Neural cell (in vitro differentiated cells): ENCODE data around the gene UNC45A. TPM values are rescaled to one million over a fixed set of nuclear protein-coding genes. Genes with fewer than 3 reads are reported as not detected.

Experiments used
- H2AFZ ChIP-seq: fragments of 200-600, 300-800 bp; sonication (generic), shearing (Covaris generic); 2 replicates; pipeline ENCODE4 v1.6.0; 2014; ENCODE audit warnings: low read depth, mild to moderate bottlenecking, antibody characterized with exemption, low read length, moderate library complexity
- H3F3A ChIP-seq: fragments of 200-600 bp; shearing (Covaris generic); 2 replicates; pipeline ENCODE4 v1.6.1; 2016; ENCODE audit warnings: mild to moderate bottlenecking, moderate library complexity, mixed read lengths, antibody characterized with exemption, low read length; ENCODE audit not compliant: insufficient read depth, poor library complexity, severe bottlenecking
- H3K27ac ChIP-seq: fragments of 200-600, 300-800 bp; sonication (generic), shearing (Covaris generic); 2 replicates; pipeline ENCODE4 v1.5.1; 2014; ENCODE audit warnings: mild to moderate bottlenecking, low read length, moderate library complexity
- H3K27me3 ChIP-seq: fragments of 300-800, 200-600 bp; sonication (generic), shearing (Covaris generic); 2 replicates; pipeline ENCODE4 v1.6.0; 2014; ENCODE audit warnings: mild to moderate bottlenecking, low read depth, low read length, moderate library complexity; ENCODE audit not compliant: insufficient read depth
- H3K36me3 ChIP-seq: fragments of 300-800, 200-600 bp; sonication (generic), shearing (Covaris generic); 2 replicates; pipeline ENCODE4 v1.5.1; 2014; ENCODE audit warnings: mild to moderate bottlenecking, antibody characterized with exemption, low read length, moderate library complexity; ENCODE audit not compliant: insufficient read depth
- H3K4me2 ChIP-seq: fragments of 300-800, 200-600 bp; sonication (generic), shearing (Covaris generic); 2 replicates; pipeline ENCODE4 v1.6.0; 2014; ENCODE audit warnings: mild to moderate bottlenecking, low read length
- H3K4me3 ChIP-seq: fragments of 300-800, 200-600 bp; sonication (generic), shearing (Covaris generic); 2 replicates; pipeline ENCODE4 v1.5.1; 2014; ENCODE audit warnings: mild to moderate bottlenecking, low read length, moderate library complexity
- H3K79me2 ChIP-seq: fragments of 200-600 bp; shearing (Covaris generic); replicated peaks from 2 replicates; pipeline ENCODE4 v1.6.0; 2014; ENCODE audit warnings: mild to moderate bottlenecking, low read length, moderate library complexity; ENCODE audit not compliant: insufficient read depth
- H3K9ac ChIP-seq: fragments of 300-800, 200-600 bp; sonication (generic), shearing (Covaris generic); 2 replicates; pipeline ENCODE4 v1.6.1; 2016; ENCODE audit warnings: mild to moderate bottlenecking, low read length, mixed read lengths
- H3K9me2 ChIP-seq: fragments of 200-600 bp; shearing (Covaris generic); 2 replicates; pipeline ENCODE4 v1.6.1; 2016; ENCODE audit warnings: mild to moderate bottlenecking, low read length, mixed read lengths; ENCODE audit not compliant: insufficient read depth
- H3K9me3 ChIP-seq: fragments of 200-600, 300-800 bp; sonication (generic), shearing (Covaris generic); 2 replicates; pipeline ENCODE4 v1.6.1; 2016; ENCODE audit warnings: mild to moderate bottlenecking, mixed run types, low read length, moderate library complexity, mixed read lengths
- H4K20me1 ChIP-seq: fragments of 200-600 bp; shearing (Covaris generic); 2 replicates; pipeline ENCODE4 v1.6.1; 2016; ENCODE audit warnings: mild to moderate bottlenecking, mixed run types; ENCODE audit not compliant: insufficient read depth
- CTCF ChIP-seq: fragments of 450-650 bp; IDR thresholded peaks from 2 replicates; pipeline ENCODE4 v1.5.1; 2014; ENCODE audit warnings: antibody characterized with exemption, mild to moderate bottlenecking, moderate library complexity; ENCODE audit not compliant: poor library complexity, severe bottlenecking
- EP300 ChIP-seq: fragments of 450-650 bp; conservative IDR thresholded peaks from 2 replicates; pipeline ENCODE4 v1.6.1; 2014; ENCODE audit warnings: antibody characterized with exemption, mild to moderate bottlenecking, moderate library complexity; ENCODE audit not compliant: poor library complexity, severe bottlenecking
- EZH2 ChIP-seq: fragments of 200-600, 300-800 bp; shearing (Covaris generic), sonication (generic); IDR thresholded peaks from 2 replicates; pipeline ENCODE4 v1.6.1; 2014; ENCODE audit warnings: antibody characterized with exemption, low read length, borderline replicate concordance, mild to moderate bottlenecking; ENCODE audit not compliant: insufficient read depth, poor library complexity, severe bottlenecking
- MXI1 ChIP-seq: fragments of 450-650 bp; conservative IDR thresholded peaks from 2 replicates; pipeline ENCODE4 v1.6.1; 2014; ENCODE audit warnings: antibody characterized with exemption, mild to moderate bottlenecking; ENCODE audit not compliant: poor library complexity, severe bottlenecking
- POLR2AphosphoS5 ChIP-seq: IDR thresholded peaks from 2 replicates; pipeline ENCODE4 v1.6.1; 2012
- RAD21 ChIP-seq: fragments of 450-650 bp; conservative IDR thresholded peaks from 2 replicates; pipeline ENCODE4 v1.6.1; 2014; ENCODE audit warnings: antibody characterized with exemption, mild to moderate bottlenecking, moderate library complexity
- REST ChIP-seq: IDR thresholded peaks from 2 replicates; pipeline ENCODE4 v1.6.1; 2012; ENCODE audit warnings: borderline replicate concordance
- SMC3 ChIP-seq: fragments of 450-650 bp; conservative IDR thresholded peaks from 2 replicates; pipeline ENCODE4 v1.6.1; 2014; ENCODE audit warnings: antibody characterized with exemption, mild to moderate bottlenecking, moderate library complexity; ENCODE audit not compliant: poor library complexity
- TAF1 ChIP-seq: IDR thresholded peaks from 2 replicates; pipeline ENCODE4 v1.6.1; 2012; ENCODE audit warnings: low read depth
- polyA plus RNA-seq: library from polyadenylated mRNA; depleted of rRNA; stranded (reverse); fragments of >200 nt; gene quantifications from 2 replicates; pipeline ENCODE4 v1.2.3, GENCODE V29; 2014

UNC45A gene
- polyA plus RNA-seq, 1 donor from 2014 or later, result 41.3 TPM

- Histone ChIP-seq H3K4me3 (no peak overlapping the region), H2AFZ (no peak overlapping the region), H3K9me2 (no peaks in the 10 kb centered on the region), H3K4me2 (no peak overlapping the region), H3K9ac (no peak overlapping the region), H3K36me3 (peaks cover 13% of the 10 kb centered on the region), H3K79me2 (no peaks in the 10 kb centered on the region), H3K27me3 (no peaks in the 10 kb centered on the region), H3K9me3 (no peaks in the 10 kb centered on the region), H4K20me1 (no peaks in the 10 kb centered on the region), H3K27ac (no peak overlapping the region), H3F3A (no peaks in the 10 kb centered on the region)
- no peak for TF ChIP-seq TAF1
- no peak for TF ChIP-seq CTCF
- no peak for TF ChIP-seq EZH2
- TF ChIP-seq SMC3, result no peak
- no peak for TF ChIP-seq EP300
- TF ChIP-seq REST, result no peak
- no peak for TF ChIP-seq POLR2AphosphoS5
- no peak for TF ChIP-seq MXI1
- no peak for TF ChIP-seq RAD21
These were observed 7.5 kb downstream of the UNC45A start for GRCh38 chr15:90942354-90943120.

GRCh38 chr15:90945091-90945490, 10.0 kb downstream of the UNC45A start:
- H2AFZ ChIP-seq, result no peak overlapping the region
- no peak overlapping the region for H3K9ac ChIP-seq
- peaks cover 13% of the 10 kb centered on the region for H3K36me3 ChIP-seq
- no peaks in the 10 kb centered on the region for H3K27me3 ChIP-seq
- H3K4me3 ChIP-seq, result no peak overlapping the region
- no peaks in the 10 kb centered on the region for H3K9me2 ChIP-seq
- no peak overlapping the region for H3K27ac ChIP-seq
- no peaks in the 10 kb centered on the region for H3K79me2 ChIP-seq
- H3K4me2 ChIP-seq, result no peak overlapping the region
- no peaks in the 10 kb centered on the region for H4K20me1 ChIP-seq
- no peaks in the 10 kb centered on the region for H3K9me3 ChIP-seq
- no peaks in the 10 kb centered on the region for H3F3A ChIP-seq
- TF ChIP-seq POLR2AphosphoS5, result no peak
- TF ChIP-seq REST, result no peak
- no peak for TF ChIP-seq EP300
- TF ChIP-seq SMC3, result no peak
- no peak for TF ChIP-seq RAD21
- TF ChIP-seq MXI1, result no peak
- TF ChIP-seq TAF1, result no peak
- TF ChIP-seq EZH2, result no peak
- TF ChIP-seq CTCF, result no peak
